Chondrocyte (in vitro differentiated cells): ENCODE data around the gene TNFRSF11A. TPM values are rescaled to one million over a fixed set of nuclear protein-coding genes. Genes with fewer than 3 reads are reported as not detected.

Source experiments
- DNase-seq: peaks from one replicate; pipeline ENCODE4 v3.0.0; 2021; ENCODE audit warnings: mixed read lengths, low spot score
- H3K27ac Mint-ChIP-seq: one replicate; pipeline ENCODE4 v1.8.0; 2021; ENCODE audit warnings: mild to moderate bottlenecking, moderate library complexity, mixed read lengths; ENCODE audit not compliant: unreplicated experiment
- H3K27me3 Mint-ChIP-seq: 2 replicates; pipeline ENCODE4 v1.8.0; 2021; ENCODE audit warnings: low read depth, mixed read lengths
- H3K36me3 Mint-ChIP-seq: 2 replicates; pipeline ENCODE4 v1.8.0; 2021; ENCODE audit warnings: low read depth, mixed read lengths
- H3K4me1 Mint-ChIP-seq: 2 replicates; pipeline ENCODE4 v1.8.0; 2021; ENCODE audit warnings: low read depth, mild to moderate bottlenecking, mixed read lengths
- H3K4me3 Mint-ChIP-seq: one replicate; pipeline ENCODE4 v1.8.0; 2021; ENCODE audit warnings: mild to moderate bottlenecking, moderate library complexity, mixed read lengths; ENCODE audit not compliant: unreplicated experiment
- H3K9me3 Mint-ChIP-seq: 2 replicates; pipeline ENCODE4 v1.8.0; 2021; ENCODE audit warnings: low read depth, mixed read lengths
- CTCF ChIP-seq: fragments of 200-600 bp; sonication (generic); IDR thresholded peaks from 2 replicates; pipeline ENCODE4 v1.5.0; 2021; ENCODE audit warnings: antibody characterized with exemption, mild to moderate bottlenecking, moderate library complexity
- long read RNA-seq: library from polyadenylated mRNA; stranded (forward); transcript quantifications from one replicate; pipeline ENCODE4 v2.0.0, GENCODE V29; 2021
- total RNA-seq: library from RNA; stranded (reverse); gene quantifications from 3 replicates; pipeline ENCODE4 v1.2.1, GENCODE V29; 2021

TNFRSF11A gene
- total RNA-seq, result 0.17 to 0.49 TPM (median 0.22 TPM) in 3 replicates
- long read RNA-seq, result 0 reads

GRCh38 chr18:62324917-62325805 is at the start of gene TNFRSF11A:
Gene TNFRSF11A, plus strand, starts transcription at chr18:62325310. Its CDS starts 43 bp downstream, at chr18:62325353.
- H3K27ac Mint-ChIP-seq, result no peak within 1 kb of the TSS
- H3K27me3 Mint-ChIP-seq, result peaks cover 54% of the 10 kb centered on the region

GRCh38 chr18:62277045-62277444 is 48.1 kb upstream of the TNFRSF11A start:
- no peak for DNase-seq
- H3K27ac Mint-ChIP-seq, result no peak overlapping the region
- H3K9me3 Mint-ChIP-seq, result no peaks in the 10 kb centered on the region
- no peak for TF ChIP-seq CTCF
- H3K4me1 Mint-ChIP-seq, result peaks cover 18% of the 10 kb centered on the region
- H3K4me3 Mint-ChIP-seq, result no peak overlapping the region
- H3K36me3 Mint-ChIP-seq, result peaks cover 4% of the 10 kb centered on the region
- no peaks in the 10 kb centered on the region for H3K27me3 Mint-ChIP-seq

More at GRCh38 chr18:62324917-62325805, at the start of gene TNFRSF11A:
- Mint-ChIP-seq H3K4me1 (peaks cover 21% of the 10 kb centered on the region), H3K9me3 (no peaks in the 10 kb centered on the region), H3K36me3 (peaks cover 4% of the 10 kb centered on the region), H3K4me3 (peak within 1 kb of the TSS; percentile 69)
- no peak for DNase-seq
- TF ChIP-seq CTCF, result peak; percentile 50

GRCh38 chr18:62279561-62279960 is 45.5 kb upstream of the TNFRSF11A start:
- Mint-ChIP-seq H3K9me3 (no peaks in the 10 kb centered on the region), H3K27me3 (no peaks in the 10 kb centered on the region), H3K27ac (no peak overlapping the region), H3K36me3 (peaks cover 2% of the 10 kb centered on the region), H3K4me3 (no peak overlapping the region), H3K4me1 (peaks cover 31% of the 10 kb centered on the region)
- no peak for DNase-seq
- no peak for TF ChIP-seq CTCF

- no peak overlapping the region for H3K4me3 Mint-ChIP-seq
- H3K4me1 Mint-ChIP-seq, result peaks cover 34% of the 10 kb centered on the region
- TF ChIP-seq CTCF, result no peak
- peaks cover 2% of the 10 kb centered on the region for H3K36me3 Mint-ChIP-seq
- no peaks in the 10 kb centered on the region for H3K9me3 Mint-ChIP-seq
- no peaks in the 10 kb centered on the region for H3K27me3 Mint-ChIP-seq
- DNase-seq, result no peak
- H3K27ac Mint-ChIP-seq, result no peak overlapping the region
Measured at GRCh38 chr18:62280058-62280457, 45.1 kb upstream of the TNFRSF11A start.

GRCh38 chr18:62280786-62281185 is 44.3 kb upstream of the TNFRSF11A start:
- Mint-ChIP-seq H3K27ac (peak overlapping the region; percentile 78), H3K27me3 (no peaks in the 10 kb centered on the region), H3K36me3 (peaks cover 4% of the 10 kb centered on the region), H3K9me3 (no peaks in the 10 kb centered on the region), H3K4me1 (peaks cover 34% of the 10 kb centered on the region), H3K4me3 (no peak overlapping the region)
- no peak for TF ChIP-seq CTCF
- DNase-seq, result no peak
